ENCODE data around the gene NEURL3. TPM values are rescaled to one million over a fixed set of nuclear protein-coding genes. Genes with fewer than 3 reads are reported as not detected.
A peak's percentile ranks its signal among the peaks of the same experiment; 100 is the strongest.

NEURL3 gene
- total and polyA plus RNA-seq, 2 experiments from 2014 or later, result 1.8 to 8.1 TPM

DNA sequence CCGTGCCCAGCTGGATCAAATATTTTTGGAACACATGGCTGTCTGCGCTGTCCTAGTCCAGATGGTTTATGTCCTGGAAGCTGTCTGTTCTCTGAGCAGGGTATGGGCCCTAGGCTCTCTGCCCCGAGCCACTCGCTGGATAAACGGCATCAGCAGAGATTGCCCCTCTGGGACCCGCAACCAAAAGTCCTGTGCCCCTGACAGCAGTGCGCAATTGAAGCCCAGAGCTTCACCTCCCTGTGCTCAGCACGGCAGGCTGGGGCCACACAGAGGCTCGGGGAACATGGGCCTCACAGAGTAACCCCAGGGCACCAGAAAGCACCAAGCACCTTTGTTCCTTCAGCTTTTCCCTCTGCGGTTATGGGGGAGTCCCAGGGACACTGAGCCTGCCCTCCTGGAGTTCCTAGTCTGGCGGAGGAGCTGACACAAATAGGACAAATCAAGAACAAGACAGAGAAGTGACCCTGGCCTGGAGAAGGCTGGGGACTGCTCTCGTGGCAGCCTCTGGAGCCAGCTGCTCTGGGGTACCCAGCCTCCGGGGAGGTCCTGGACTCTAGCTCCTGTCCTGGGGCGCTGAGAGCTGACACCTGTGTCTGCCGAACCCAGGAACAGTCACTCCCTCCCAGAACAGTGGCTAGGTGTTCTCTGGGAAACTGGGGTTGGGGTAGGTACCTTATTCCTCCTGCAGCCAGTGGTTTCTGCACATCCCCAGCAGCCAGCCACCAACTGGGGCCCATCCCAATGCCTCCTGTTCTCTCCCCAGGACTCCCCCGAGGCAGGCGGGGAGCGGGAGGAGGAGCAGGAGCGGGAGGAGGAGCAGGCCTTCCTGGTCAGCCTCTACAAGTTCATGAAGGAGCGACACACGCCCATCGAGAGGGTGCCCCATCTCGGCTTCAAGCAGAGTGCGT is 43.7 kb upstream of the NEURL3 start:
- DNase-seq (ENCODE audit: low spot score), result peak; percentile 4
- no peaks in the 10 kb centered on the region for H4K20me1 ChIP-seq (ENCODE audit: insufficient read depth, poor library complexity, severe bottlenecking)
- H3K4me1 ChIP-seq (ENCODE audit: insufficient read depth), result no peaks in the 10 kb centered on the region
- no peak overlapping the region for H3K27ac ChIP-seq
- H3K4me3 ChIP-seq, result no peak overlapping the region
- H3K36me3 ChIP-seq (replicated peaks; ENCODE audit: insufficient read depth, low read depth), result no peaks in the 10 kb centered on the region
- H3K79me2 ChIP-seq, result no peaks in the 10 kb centered on the region
- no peak overlapping the region for H3K4me2 ChIP-seq
- no peaks in the 10 kb centered on the region for H3K9me3 ChIP-seq (ENCODE audit: low read depth)
- no peaks in the 10 kb centered on the region for H3K27me3 ChIP-seq
- 88% methylated on average over 24 of the region's 24 CpGs for WGBS (ENCODE audit: low lambda C conversion rate, missing lambda C conversion rate)
- no peaks in the 10 kb centered on the region for H3K9me2 ChIP-seq (replicated peaks; ENCODE audit: insufficient read depth)
- no peak overlapping the region for H2AFZ ChIP-seq
- TF ChIP-seq, protein P1, sequence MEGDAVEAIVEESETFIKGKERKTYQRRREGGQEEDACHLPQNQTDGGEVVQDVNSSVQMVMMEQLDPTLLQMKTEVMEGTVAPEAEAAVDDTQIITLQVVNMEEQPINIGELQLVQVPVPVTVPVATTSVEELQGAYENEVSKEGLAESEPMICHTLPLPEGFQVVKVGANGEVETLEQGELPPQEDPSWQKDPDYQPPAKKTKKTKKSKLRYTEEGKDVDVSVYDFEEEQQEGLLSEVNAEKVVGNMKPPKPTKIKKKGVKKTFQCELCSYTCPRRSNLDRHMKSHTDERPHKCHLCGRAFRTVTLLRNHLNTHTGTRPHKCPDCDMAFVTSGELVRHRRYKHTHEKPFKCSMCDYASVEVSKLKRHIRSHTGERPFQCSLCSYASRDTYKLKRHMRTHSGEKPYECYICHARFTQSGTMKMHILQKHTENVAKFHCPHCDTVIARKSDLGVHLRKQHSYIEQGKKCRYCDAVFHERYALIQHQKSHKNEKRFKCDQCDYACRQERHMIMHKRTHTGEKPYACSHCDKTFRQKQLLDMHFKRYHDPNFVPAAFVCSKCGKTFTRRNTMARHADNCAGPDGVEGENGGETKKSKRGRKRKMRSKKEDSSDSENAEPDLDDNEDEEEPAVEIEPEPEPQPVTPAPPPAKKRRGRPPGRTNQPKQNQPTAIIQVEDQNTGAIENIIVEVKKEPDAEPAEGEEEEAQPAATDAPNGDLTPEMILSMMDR (IDR thresholded peaks at IDR 0.05; ENCODE audit: poor library complexity), result no peak
- TF ChIP-seq EZH2 (IDR thresholded peaks at IDR 0.05; ENCODE audit: borderline replicate concordance), result no peak
- TF ChIP-seq EZH2phosphoT487 (IDR thresholded peaks at IDR 0.05; ENCODE audit: low read depth, severe bottlenecking, unreplicated experiment), result no peak

DNA sequence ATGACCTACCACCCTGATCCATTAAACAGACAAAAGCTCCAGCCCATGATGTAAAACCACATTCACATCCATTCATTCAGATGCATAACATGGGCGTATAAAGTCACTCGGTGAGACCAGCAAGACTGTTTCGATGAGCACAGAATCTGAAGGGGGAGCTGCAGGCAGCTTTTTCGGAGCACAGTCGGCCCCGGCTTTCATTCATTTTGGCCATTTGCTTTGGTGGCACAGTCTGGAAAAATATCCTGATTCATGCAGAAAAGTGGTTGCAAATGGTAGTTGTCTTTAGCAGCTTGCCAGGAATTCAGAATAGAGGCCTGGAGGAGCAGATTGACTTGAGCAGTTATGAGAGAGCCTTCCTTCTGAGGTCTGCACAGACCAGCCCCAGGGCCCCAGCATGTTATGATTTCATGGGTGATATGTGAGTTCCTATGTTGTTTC is 42.6 kb upstream of the NEURL3 start:
- DNase-seq (ENCODE audit: low spot score), result peak; percentile 6
- H3K4me2 ChIP-seq, result no peak overlapping the region
- H3K27ac ChIP-seq, result no peak overlapping the region

DNA sequence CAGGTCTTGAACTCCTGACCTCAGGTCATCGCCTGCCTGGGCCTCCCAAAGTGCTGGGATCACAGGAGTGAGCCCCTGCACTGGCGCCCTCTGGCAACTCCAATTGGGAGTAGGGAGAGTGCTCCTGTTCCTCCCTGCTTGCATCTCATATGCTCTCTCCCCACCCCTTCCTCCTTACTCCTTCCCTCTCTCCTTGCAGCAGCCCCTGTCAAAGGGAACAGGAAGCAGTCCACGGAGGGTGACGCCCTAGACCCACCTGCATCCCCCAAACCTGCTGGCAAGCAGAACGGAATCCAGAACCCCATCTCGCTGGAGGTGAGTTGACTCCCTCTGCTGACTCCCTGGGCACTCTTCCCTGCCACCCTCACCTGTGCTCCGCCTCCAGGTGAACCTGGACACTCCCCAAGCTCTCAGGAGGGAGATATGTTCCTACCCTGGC is 42.1 kb upstream of the NEURL3 start:
- Histone ChIP-seq H3K9me3 (ENCODE audit: low read depth) (no peaks in the 10 kb centered on the region), H3K4me3 (no peak overlapping the region), H3K27ac (no peak overlapping the region), H2AFZ (no peak overlapping the region), H3K27me3 (no peaks in the 10 kb centered on the region), H3K4me1 (ENCODE audit: insufficient read depth) (no peaks in the 10 kb centered on the region), H3K36me3 (replicated peaks; ENCODE audit: insufficient read depth, low read depth) (no peaks in the 10 kb centered on the region), H3K9me2 (replicated peaks; ENCODE audit: insufficient read depth) (no peaks in the 10 kb centered on the region), H4K20me1 (ENCODE audit: insufficient read depth, poor library complexity, severe bottlenecking) (no peaks in the 10 kb centered on the region), H3K4me2 (no peak overlapping the region), H3K79me2 (no peaks in the 10 kb centered on the region)
- 83% methylated on average over 7 of the region's 7 CpGs for WGBS (ENCODE audit: low lambda C conversion rate, missing lambda C conversion rate)
- TF ChIP-seq EZH2 (IDR thresholded peaks at IDR 0.05; ENCODE audit: borderline replicate concordance) (no peak), EZH2phosphoT487 (IDR thresholded peaks at IDR 0.05; ENCODE audit: low read depth, severe bottlenecking, unreplicated experiment) (no peak)
- TF ChIP-seq, protein P1 (IDR thresholded peaks at IDR 0.05; ENCODE audit: poor library complexity), result no peak
- DNase-seq (ENCODE audit: low spot score), result peak; percentile 3

More for the DNA sequence above, 42.6 kb upstream of the NEURL3 start:
- Histone ChIP-seq H2AFZ (no peak overlapping the region), H3K79me2 (no peaks in the 10 kb centered on the region), H3K4me1 (ENCODE audit: insufficient read depth) (no peaks in the 10 kb centered on the region), H3K36me3 (replicated peaks; ENCODE audit: insufficient read depth, low read depth) (no peaks in the 10 kb centered on the region), H3K9me3 (ENCODE audit: low read depth) (no peaks in the 10 kb centered on the region), H4K20me1 (ENCODE audit: insufficient read depth, poor library complexity, severe bottlenecking) (no peaks in the 10 kb centered on the region), H3K9me2 (replicated peaks; ENCODE audit: insufficient read depth) (no peaks in the 10 kb centered on the region), H3K27me3 (no peaks in the 10 kb centered on the region), H3K4me3 (no peak overlapping the region)
- WGBS (ENCODE audit: low lambda C conversion rate, missing lambda C conversion rate), result 79% methylated on average over 6 of the region's 6 CpGs
- TF ChIP-seq EZH2phosphoT487 (IDR thresholded peaks at IDR 0.05; ENCODE audit: low read depth, severe bottlenecking, unreplicated experiment), result no peak
- TF ChIP-seq, protein P1 (IDR thresholded peaks at IDR 0.05; ENCODE audit: poor library complexity), result no peak
- no peak for TF ChIP-seq EZH2 (IDR thresholded peaks at IDR 0.05; ENCODE audit: borderline replicate concordance)
